ENCODE measurements around the gene BEND3. TPM values are rescaled to one million over a fixed set of nuclear protein-coding genes. Genes with fewer than 3 reads are reported as not detected.
"Not testable (repeated sequence)": the region's sequence is repeated elsewhere in the genome, so short reads cannot be mapped to it uniquely, and the experiment has no call there.

Gene BEND3
- total RNA-seq, 1 experiment from 2014 or later: 4.2 TPM

DNA sequence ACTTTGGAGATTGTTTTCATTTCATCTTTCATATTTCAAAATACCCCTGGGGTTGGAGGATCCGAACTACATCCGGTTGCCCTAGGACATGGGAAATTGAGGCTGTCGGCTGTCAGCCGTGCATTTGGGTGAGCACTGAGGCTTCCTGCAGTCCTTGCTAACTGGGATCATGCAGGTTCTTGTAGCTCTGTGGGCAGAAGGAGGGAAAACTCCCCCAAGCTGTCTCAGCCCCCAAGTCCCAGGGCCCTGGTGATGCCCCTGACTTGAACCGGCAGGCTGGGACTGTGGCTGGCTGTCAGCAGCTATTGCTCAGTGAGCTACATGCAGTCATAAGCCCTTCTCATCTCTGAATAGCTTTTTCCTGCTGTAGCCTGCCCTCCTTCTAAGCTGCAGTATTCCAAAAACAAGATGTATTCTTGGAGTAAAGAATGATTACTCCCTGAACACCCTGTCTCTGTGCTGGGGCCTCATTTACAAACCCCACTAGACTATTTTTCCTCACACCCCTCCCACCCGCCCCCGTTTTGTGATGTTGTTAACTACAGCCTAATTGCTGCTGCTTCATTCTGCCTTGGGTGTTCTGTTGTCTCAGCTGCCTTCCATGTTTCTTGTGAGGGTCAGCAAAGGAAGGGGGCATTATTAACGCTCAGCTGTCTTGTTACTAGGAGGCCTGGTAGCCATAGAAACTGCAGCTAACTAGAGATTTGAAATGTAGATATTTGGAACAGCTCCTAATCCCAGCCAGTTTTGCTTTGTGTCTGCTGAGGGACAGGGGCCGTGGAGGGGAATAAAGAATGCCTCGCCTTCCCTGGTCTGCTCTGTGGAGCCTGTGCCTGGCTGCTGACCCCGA is 69.3 kb downstream of the BEND3 start:
- no peak for DNase-seq (ENCODE audit: low read depth)

DNA sequence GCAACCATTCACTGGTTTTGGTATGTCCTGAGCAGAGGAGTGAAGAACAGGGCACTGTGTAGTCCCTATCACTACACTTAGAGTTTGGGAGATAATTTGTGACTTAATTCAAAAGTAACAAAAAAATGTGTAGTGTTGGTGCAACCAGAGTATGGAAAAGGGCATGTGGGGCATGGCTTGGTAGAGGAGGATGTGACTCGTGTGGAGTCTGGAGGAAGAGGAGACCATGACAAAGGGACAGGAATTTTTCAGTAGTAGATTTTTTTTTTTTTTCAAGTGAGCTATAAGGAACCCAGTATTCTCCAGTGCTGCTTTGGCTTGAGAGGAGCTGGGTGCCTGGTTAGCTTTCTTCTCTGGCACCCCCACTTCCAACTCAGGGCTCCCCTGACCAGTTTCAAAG is 82.2 kb downstream of the BEND3 start:
- DNase-seq (ENCODE audit: low read depth): no peak

DNA sequence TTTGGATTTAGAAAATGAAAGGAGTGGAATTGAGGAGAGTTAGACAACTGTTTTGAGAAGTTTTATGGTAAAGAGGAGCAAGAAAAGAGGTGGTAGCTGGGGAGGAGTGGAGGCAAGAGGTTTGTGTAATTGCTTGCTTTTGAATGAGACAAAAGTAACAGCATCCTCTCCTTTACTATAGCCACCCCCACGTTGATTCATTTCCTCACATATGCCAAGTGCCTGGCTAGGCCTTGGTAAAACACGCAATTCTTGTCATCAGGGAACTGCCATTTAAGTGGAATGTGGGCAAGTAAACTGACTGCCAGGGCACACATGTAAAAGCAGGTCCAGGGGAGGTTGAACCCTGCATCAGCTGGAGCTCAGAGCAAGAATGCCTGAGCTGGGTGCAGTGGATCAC is 83.3 kb downstream of the BEND3 start:
- no peak for DNase-seq (ENCODE audit: low read depth)

DNA sequence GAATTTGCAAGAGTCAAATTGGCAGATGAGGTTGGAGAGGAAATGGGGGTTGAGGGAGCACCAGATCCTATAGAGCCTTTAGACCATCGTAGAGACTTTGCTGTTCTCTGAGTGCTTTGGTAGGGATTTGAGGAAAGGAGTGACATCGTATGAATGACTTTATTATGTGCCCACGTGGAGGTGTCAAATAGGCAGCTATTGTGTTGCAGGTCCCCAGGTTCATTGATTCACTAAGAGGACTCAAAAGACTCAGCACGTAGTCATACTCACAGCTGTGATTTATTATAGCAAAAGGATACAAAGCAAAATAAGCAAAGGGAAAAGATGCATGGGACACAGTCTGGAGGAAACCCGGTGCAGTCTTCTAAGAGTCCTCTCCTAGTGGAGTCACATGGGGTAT is 85.2 kb downstream of the BEND3 start:
- DNase-seq (ENCODE audit: low read depth): no peak

DNA sequence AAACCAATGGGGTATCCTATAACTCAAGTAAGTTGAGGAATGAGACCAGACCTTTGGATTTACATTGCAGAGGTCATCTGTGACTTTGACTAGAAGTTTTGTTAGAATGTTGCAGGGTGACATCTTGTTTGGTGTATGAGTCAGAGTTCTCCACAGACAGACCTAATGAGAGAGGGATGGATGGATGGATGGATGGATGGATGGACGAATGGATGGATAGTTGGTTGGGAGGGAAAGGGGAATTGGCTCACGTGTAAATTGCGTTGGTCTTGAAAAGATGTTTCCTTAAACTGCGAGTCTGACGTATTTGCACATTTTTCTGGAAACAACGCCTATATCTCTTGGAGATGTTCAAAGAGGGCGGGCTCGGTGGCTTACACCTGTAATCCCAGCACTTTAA is 88.3 kb downstream of the BEND3 start:
- no peak for DNase-seq (ENCODE audit: low read depth)

DNA sequence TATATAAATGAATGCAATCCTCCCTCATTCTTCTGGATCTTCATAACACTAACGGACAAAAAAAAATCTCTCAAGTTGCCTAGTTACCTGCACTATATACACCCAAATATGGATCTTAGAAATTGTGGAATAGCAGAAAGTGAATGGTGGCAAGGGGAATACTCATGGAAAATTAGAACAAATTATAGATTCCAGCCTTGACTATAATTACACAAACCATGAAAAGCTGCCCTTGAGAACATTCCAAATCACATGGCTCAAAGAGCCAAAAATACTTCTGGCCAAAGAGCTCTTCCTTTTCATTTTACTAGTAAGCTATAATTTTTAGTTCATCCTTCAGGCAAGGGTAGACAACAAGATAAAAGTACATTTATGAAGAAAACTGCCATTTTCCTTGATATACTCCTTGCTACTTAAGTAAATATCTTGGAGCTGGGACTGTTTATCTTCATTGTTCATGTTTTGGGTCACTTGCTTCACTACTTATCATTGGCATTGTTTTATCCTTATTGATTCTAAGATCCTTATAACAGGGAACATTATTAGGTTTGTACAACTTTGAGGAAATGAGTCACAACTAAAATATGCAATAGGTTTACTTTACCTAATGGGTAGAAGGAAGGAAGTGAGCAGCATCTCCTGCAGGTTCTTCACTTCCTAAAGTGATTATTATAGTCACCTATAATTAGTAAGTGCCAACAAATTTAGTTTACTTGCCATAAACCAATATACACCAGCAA is 93.7 kb downstream of the BEND3 start:
- DNase-seq (ENCODE audit: low read depth): no peak

DNA sequence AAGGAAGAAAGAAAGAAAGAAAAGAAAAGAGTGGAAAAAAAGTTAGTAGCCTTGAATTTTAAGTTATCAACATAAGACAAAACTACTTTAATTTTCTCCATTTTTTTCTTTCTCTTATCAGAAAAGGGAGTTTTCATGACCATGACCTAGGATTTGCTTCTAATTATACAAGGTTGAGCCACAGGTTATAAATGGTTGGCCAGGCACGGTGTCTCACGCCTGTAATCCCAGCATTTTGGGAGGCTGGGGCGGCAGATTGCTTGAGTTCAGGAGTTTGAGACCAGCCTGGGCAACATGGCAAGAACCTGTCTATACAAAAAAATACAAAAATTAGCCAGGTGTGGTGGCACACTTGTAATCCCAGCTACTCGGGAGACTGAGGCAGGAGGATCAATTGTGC is 95.1 kb downstream of the BEND3 start:
- no peak for DNase-seq (ENCODE audit: low read depth)

DNA sequence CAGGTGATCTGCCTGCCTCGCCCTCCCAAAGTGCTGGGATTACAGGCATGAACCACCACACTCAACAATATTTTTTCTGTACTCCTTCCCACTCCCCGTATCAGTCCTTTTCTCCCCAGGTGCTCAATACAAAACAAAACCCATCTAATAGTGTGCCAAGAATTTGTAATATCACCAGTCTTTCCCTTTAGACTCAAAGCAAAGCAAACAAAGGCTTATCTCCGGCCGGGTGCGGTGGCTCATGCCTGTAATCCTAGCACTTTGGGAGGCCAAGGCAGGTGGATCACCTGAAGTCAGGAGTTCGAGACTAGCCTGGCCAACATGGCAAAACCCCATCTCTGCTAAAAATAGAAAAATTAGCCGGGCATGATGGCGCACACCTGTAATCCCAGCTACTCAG is 95.7 kb downstream of the BEND3 start:
- not testable (repeated sequence) for DNase-seq (ENCODE audit: low read depth)

DNA sequence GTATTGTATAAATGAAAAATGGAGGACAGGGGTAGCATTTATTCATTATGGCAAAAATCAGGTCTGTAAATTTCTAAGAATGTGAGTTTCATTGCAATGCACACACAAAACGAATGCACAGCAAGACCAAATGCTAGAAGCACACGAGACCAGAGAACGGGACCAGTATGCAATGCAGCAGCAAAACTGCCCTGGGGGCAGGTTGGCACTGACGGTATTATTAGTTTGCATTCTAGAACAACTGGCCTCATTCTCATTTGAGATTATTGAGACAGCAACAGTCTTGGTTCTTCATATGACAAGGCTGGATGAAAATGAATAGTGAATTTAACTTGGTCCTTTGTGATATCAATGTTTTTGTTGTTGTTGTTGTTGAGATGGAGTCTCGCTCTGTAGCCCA is 96.3 kb downstream of the BEND3 start:
- no peak for DNase-seq (ENCODE audit: low read depth)

Other genes starting within 250 kb of the BEND3 start
- gene CD24, start 140.8 kb downstream of the BEND3 start, total RNA-seq (2014; rRNA removed; shearing (Covaris generic)): 193 and 230 TPM in 2 replicates
- 26.7 and 33.9 TPM in 2 replicates for gene MTRES1, start 87.3 kb downstream of the BEND3 start, total RNA-seq (2014; rRNA removed; shearing (Covaris generic))